Measurements from ENCODE around the gene SMARCAD1. TPM values are rescaled to one million over a fixed set of nuclear protein-coding genes. Genes with fewer than 3 reads are reported as not detected.

SMARCAD1 gene
- total RNA-seq, 1 experiment from 2014 or later = 18.7 TPM

- no peak for DNase-seq (ENCODE audit: low read depth)
Measured at GRCh38 chr4:94226763-94227162, 19.1 kb downstream of the SMARCAD1 start.

GRCh38 chr4:94228493-94229216, 21.0 kb downstream of the SMARCAD1 start:
- DNase-seq (ENCODE audit: low read depth) = no peak

DNA sequence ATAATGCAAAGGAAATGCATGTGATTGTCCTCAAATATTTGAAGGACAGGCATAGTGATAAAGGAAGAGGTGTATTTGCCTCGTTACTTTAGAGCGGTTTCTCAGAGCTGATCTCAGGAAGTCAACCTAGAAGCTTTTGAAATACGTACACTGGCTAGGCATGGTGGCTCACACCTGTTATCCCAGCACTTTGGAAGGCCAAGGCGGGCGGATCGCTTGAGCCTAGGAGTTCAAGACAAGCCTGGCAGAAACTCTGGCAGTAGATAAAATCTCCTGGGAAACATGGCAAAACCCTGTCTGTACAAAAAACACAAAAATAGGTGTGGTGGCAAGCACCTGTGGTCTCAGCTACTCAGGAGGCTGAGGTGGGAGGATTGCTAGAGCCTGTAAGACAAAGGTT, 24.9 kb downstream of the SMARCAD1 start:
- DNase-seq (ENCODE audit: low read depth) = no peak

DNA sequence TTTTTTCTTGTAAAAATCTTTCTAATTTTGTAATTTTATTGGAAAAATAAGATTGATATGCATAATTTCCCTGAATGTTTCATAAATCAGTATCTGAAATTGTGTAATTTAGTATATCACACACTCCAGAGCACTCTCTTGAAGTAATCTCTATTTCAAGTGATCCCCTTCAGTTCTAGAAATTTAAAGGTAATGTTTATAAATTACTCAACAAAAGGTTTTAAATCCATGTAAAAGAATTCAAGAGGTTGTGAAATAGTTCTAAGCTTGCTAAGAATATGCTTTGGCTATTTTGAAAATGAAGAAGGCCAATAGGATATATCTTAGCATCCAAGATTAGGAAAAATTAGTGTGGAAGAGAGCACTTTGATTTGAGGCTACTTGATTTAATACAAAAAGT, 28.2 kb downstream of the SMARCAD1 start:
- DNase-seq (ENCODE audit: low read depth) = no peak

DNA sequence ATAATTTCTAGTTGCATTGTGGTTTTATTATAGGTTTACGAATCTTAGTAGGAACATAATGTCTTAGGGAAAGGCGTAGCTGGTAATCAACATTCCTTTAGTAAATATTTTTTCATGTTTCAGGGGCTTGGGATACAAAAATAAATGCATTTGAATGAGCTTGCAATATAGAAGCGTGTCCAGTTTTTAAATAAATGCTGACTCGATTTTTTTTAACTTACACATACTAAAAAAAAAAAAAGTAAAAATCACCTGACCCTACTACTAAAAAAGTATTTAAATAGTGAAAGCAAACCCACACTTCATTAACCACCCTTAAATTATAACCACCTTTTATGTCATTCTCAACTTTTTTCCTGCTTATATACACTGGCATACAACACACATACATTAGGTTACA, 29.6 kb downstream of the SMARCAD1 start:
- no peak for DNase-seq (ENCODE audit: low read depth)

GRCh38 chr4:94238160-94238559, 30.5 kb downstream of the SMARCAD1 start:
- no peak for DNase-seq (ENCODE audit: low read depth)

- DNase-seq (ENCODE audit: low read depth) = no peak
Measured at GRCh38 chr4:94240384-94240783, 32.7 kb downstream of the SMARCAD1 start.

DNA sequence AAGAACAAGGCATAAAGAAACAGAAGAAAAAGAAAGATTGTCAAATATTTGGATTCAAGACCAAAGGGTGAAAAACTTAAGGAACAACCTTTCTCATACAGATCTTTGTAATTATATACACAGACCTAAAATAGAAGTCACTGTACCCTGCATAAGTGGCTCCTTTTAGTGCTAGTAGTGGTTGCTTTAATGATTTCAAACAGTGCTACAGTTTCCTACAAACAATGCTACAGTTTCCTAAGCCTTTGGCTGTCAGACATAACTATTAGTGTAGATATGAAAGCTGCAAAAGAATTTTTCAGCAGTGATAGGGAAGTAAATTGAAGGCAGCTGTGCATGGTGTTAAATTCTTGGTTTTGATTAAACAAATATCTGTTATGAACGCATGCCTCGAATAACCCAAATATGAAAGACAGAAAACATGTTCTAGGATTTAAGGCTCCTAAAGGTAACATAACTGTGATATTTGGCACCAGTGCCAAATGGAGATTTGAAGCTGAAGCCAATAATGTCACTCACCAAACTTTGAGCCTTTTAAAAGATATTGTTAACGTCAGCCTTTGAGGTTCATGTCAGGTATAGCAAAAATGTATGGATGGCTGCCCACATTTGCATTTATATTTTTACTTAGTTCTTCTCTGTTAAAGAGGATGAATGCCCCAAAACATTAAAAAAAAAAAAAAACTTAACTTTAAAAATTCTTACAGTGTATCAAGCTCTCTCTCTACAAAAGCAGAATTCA, 36.6 kb downstream of the SMARCAD1 start:
- no peak for DNase-seq (ENCODE audit: low read depth)

GRCh38 chr4:94244829-94245185, 37.1 kb downstream of the SMARCAD1 start:
- no peak for DNase-seq (ENCODE audit: low read depth)

- DNase-seq (ENCODE audit: low read depth) = no peak
Measured at GRCh38 chr4:94251094-94251493, 43.4 kb downstream of the SMARCAD1 start.

DNA sequence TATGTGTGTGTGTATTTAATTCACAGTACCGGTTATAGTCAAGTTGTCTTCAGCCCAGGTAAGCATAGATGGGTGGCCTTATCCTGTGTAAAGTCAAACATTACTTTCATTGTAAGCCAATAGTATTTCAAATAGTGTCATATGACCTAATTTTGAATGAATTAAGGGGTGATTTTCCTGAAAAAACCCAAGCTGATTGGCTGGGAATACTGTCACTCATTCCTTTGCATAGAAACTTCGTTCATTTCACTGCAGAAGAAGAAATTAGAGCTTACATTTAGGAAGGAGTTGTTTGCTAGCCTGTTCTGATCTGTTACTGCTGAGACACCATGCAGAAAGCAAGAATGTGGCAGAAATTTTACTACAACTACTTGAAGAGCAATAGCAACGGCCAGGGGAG, 45.4 kb downstream of the SMARCAD1 start:
- DNase-seq (ENCODE audit: low read depth) = no peak

DNA sequence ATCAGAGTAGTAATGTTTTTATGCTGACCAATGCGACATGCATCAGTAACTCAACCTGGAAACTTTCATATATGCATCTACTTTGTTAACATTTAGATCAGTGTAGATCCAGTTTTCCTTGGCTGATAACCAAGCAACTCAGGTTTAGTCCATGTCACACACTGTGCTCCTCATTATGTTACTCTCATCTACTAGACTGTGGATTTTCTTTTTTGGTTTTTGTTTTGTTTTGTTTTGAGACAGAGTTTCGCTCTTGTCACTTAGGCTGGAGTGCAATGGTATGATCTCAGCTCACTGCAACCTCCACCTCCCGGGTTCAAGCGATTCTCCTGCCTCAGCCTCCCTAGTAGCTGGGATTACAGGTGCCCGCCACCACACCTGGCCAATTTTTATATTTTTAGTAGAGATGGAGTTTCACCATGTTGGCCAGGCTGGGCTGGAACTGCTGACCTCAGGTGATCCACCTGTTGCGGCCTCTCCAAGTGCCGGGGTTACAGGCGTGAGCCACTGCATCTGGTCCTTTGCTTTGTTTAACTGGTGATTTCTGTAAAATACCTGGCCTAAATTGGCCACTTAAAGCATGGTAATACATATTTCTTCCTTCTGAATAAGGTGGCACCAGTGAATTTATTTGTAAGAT, 48.6 kb downstream of the SMARCAD1 start:
- DNase-seq (ENCODE audit: low read depth) = no peak

- no peak for DNase-seq (ENCODE audit: low read depth)
Measured at GRCh38 chr4:94256828-94257227, 49.2 kb downstream of the SMARCAD1 start.

DNA sequence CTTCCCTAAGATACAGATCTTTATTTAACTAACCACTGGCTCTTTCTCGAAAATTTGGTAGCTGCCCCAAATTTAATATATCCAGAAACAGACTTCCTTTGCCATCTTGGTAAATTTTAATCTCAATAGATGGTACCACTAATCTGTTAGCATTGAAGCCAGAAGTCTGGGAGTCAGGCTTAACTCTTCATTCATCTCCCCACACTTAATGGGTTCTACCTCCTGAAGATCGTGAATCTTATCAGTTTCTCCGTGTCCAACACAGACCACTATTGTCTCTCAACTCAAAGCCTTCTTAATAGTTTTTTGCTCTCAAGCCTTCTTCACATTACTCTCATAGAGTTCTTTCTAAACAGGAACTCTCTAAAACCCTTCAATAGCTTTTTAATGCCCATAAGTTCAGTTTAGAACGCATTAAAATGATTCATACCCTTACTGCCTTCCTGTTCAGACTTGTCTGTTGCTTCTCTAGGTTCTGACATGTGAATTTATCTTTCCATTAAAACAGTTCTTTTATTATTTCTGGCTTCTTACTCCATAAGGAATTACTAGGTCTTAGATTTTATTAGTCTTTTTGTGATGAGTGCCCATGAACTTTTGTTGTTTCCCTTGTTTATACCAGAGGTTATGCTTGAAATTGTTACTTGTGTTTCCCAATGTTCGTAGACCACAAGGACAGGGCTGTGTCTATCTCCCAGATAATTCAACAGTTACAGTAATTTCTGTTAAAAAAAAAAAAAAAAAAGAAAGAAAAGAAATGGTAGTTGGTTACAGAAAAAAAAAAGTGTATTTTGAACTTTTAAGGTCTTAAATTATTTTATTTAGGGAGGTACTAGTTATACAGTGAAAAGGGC, 54.7 kb downstream of the SMARCAD1 start:
- no peak for DNase-seq (ENCODE audit: low read depth)

- no peak for DNase-seq (ENCODE audit: low read depth)
Measured at GRCh38 chr4:94267037-94267436, 59.4 kb downstream of the SMARCAD1 start.

DNA sequence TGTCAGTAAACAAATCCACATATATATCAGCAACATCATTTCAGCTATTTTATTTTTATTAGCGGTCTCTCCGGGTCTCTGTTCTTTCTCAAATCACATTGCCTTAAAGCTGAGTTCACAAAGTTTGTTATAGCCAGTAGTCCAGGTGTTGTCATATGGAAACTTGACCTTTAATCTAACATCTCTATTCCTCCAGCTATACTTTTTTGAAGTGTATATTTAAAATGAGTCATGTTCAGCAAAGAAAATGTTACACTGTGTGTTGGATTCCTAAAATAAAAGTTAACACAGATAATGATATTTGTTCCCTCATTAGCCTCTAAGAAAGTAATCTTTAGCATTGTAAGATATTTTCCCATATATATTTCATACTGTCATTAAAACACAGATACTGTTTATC, 63.6 kb downstream of the SMARCAD1 start:
- no peak for DNase-seq (ENCODE audit: low read depth)

- DNase-seq (ENCODE audit: low read depth) = peak; percentile 38
Measured at GRCh38 chr4:94274912-94275311, 67.2 kb downstream of the SMARCAD1 start.

DNA sequence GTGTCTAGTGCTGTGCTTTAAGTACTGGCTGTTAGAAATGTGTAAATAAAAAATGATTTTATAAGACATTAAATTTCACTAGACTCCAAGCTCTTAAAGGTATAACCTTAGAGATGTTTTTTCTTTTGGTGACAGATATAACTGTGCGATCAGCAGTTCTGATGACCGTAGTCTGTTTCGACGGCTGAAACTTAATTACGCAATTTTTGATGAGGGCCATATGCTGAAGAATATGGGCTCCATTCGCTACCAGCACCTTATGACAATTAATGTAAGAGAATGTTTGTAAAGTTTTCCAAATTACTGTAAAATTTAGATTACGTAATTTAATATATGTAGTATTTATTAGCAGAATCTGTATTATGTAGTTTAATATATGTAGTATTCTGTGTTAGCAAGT, 68.5 kb downstream of the SMARCAD1 start:
- DNase-seq (ENCODE audit: low read depth) = no peak

DNA sequence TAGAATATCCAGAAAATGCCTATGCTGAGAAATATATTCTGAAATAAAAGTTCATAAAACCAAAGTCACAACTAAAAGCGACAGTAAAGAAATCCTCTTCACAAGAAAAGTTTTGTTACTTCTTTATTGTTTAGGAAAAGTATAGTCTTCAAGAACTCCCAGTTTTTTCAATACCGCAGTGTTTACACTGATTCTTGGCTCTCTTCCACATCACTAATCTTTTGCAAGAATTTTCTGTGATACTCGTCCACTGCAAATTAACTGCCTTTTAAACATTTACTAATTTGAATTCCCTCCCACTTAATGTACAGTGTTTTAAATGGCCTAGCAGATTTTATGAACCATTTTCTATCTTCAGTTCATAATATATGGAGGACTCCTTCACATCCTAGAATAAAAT, 69.9 kb downstream of the SMARCAD1 start:
- no peak for DNase-seq (ENCODE audit: low read depth)

DNA sequence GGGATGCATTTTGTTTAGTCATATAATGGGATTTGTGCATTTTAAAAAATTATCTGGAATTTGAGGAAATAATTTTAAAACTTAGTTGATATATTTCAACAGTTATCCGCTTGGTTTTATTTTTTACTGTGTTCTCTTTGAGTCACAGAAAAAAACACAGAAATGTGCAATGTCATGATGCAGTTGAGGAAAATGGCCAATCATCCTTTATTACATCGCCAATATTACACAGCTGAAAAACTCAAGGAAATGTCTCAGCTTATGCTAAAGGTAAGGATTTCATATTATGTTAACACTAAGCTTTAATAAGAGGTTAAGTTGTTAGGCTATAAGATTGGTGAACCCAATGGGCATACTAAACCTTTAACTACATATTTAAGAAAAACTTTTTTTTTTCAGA, 71.1 kb downstream of the SMARCAD1 start:
- no peak for DNase-seq (ENCODE audit: low read depth)

- DNase-seq (ENCODE audit: low read depth) = no peak
Measured at GRCh38 chr4:94284889-94285288, 77.2 kb downstream of the SMARCAD1 start.

DNA sequence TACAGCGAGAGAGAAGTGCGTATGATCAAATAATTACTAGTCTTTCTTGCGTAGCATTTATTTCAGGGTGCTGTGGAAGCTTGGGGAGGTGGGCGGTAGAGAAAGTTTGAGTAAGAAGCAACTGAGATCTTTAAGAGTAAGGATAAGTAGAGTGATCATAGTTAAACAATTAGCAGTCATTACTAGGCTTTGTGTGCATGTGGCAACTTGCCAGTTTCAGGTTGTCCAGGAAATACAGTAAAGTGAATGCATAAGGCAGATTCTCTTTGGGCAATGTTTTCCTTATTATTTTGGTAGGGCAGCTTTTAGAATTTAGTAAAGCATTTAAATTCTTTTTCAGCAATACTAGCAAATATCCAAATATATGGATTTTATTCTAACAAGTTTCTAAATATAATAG, 78.0 kb downstream of the SMARCAD1 start:
- DNase-seq (ENCODE audit: low read depth) = peak; percentile 6
